ENCODE results near the gene RRM1.

The RRM1 gene

DNA sequence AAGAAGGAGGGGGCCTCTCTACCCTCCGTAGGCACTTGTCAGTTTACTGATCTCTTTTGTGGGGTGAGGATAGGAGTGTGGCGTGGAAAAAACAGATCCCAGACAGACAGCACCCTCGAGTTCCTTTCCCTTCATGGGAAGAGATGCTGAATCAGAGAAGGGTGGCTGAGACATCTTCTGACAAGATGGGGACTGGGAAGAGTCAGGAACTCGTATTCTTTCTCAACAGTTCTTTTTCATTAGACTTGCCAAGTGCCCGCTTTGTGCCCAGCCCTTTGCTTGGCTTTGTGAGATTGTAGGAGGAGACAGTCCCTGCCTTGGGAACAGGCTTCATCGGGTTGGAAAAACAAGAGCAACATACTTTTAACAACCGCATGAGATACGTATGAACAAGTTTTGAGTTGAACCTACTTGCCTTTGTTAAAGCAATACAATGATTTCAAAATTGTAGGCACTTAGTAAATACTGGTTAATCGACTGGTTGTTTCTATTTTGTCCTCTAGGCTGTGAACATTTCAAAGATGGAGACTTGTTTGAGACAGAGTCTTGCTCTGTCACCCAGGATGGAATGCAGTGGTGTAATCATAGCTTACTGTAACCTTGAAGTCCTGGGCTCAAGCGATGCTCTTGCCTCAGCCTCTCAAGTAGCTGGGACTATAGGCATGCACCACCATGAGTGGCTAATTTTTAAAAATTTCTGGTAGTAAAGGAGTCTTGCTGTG is 1.1 kb downstream of the RRM1 start:
- TF ChIP-seq, protein P1, sequence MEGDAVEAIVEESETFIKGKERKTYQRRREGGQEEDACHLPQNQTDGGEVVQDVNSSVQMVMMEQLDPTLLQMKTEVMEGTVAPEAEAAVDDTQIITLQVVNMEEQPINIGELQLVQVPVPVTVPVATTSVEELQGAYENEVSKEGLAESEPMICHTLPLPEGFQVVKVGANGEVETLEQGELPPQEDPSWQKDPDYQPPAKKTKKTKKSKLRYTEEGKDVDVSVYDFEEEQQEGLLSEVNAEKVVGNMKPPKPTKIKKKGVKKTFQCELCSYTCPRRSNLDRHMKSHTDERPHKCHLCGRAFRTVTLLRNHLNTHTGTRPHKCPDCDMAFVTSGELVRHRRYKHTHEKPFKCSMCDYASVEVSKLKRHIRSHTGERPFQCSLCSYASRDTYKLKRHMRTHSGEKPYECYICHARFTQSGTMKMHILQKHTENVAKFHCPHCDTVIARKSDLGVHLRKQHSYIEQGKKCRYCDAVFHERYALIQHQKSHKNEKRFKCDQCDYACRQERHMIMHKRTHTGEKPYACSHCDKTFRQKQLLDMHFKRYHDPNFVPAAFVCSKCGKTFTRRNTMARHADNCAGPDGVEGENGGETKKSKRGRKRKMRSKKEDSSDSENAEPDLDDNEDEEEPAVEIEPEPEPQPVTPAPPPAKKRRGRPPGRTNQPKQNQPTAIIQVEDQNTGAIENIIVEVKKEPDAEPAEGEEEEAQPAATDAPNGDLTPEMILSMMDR (IDR thresholded peaks at IDR 0.05; ENCODE audit: low read depth, low read length), result no peak
- Histone ChIP-seq H3K36me3 (no peaks in the 10 kb centered on the region), H3K27me3 (no peaks in the 10 kb centered on the region), H3K9me3 (no peaks in the 10 kb centered on the region), H3K4me1 (no peaks in the 10 kb centered on the region), H3K4me3 (ENCODE audit: low read depth, low read length) (peak overlapping the region; percentile 82)
- DNase-seq, result no peak

DNA sequence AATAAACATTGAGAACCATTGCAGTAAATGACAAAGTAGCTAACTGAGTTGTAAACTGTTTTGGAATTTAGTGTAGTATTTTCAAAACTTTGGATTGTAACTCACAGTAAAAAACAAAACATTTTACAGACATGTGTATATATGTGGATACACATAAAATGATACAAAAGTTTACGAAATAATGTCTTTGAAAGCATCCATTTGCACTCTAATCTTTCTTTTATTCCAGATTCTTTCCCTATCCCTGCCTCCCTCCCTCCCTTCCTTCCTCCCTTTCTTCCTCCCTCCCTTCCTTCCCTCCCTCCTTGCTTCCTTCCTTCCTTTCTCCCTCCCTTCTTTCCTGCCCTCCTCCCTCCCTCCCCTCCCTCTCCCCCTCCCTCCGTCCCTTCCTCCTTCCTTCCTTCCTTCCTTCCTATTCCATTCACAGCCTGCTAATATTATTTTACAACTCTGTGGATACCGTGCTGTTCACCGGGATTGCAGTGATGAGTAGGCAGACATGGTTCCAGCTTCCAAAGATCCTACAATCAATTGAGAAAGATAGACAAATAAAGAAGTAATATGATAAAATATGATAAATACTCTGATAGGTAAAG is 3.5 kb downstream of the RRM1 start:
- Histone ChIP-seq H3K4me3 (ENCODE audit: low read depth, low read length) (no peak overlapping the region), H3K9me3 (no peaks in the 10 kb centered on the region), H3K36me3 (peaks cover 5% of the 10 kb centered on the region), H3K27me3 (no peaks in the 10 kb centered on the region), H3K4me1 (no peaks in the 10 kb centered on the region)
- TF ChIP-seq, protein P1 (IDR thresholded peaks at IDR 0.05; ENCODE audit: low read depth, low read length), result no peak
- DNase-seq, result no peak

DNA sequence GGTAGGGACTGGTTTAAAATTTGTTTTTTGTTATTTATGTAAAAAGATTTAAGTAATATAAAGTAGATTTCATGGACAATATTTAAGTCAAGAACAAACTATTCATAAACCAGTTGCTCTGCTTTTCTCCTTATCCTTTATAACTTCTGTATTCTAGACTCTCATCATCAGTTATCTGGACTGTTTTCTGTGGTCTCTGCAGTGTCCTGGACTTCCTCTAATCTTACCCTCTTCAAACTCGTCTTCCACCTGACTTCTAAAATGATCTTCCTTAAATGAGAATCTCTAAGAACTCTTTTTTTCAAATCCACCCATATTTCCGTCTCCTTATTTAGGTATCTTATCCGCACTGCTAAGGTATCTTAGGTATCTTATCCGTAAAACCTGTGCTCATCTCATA is 8.1 kb downstream of the RRM1 start:
- peaks cover 5% of the 10 kb centered on the region for H3K36me3 ChIP-seq
- TF ChIP-seq, protein P1 (IDR thresholded peaks at IDR 0.05; ENCODE audit: low read depth, low read length), result no peak
- H3K27me3 ChIP-seq, result no peaks in the 10 kb centered on the region
- no peak for DNase-seq
- no peaks in the 10 kb centered on the region for H3K9me3 ChIP-seq
- H3K4me1 ChIP-seq, result no peaks in the 10 kb centered on the region
- no peak overlapping the region for H3K4me3 ChIP-seq (ENCODE audit: low read depth, low read length)

DNA sequence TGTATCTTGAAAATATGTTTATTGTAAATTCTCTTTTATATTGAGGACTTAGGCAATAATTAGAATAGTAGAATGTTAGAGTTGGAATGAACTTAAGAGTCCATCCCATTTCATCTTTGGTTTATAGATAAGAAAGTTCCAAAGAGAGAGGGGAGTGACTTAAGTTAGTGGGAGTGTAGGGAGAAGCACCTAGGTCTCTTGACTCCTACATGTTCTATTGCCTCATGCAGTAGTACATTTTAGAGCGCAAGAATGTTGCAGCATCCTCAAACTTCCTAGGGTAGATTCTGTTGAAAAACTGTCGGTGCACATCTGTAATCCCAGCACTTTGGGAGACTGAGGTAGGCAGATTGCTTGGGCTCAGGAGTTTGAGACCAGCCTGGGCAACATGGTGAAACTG is 8.7 kb downstream of the RRM1 start:
- Histone ChIP-seq H3K4me1 (no peaks in the 10 kb centered on the region), H3K27me3 (no peaks in the 10 kb centered on the region), H3K4me3 (ENCODE audit: low read depth, low read length) (no peak overlapping the region), H3K36me3 (peaks cover 5% of the 10 kb centered on the region), H3K9me3 (no peaks in the 10 kb centered on the region)
- DNase-seq, result no peak
- TF ChIP-seq, protein P1 (IDR thresholded peaks at IDR 0.05; ENCODE audit: low read depth, low read length), result no peak

DNA sequence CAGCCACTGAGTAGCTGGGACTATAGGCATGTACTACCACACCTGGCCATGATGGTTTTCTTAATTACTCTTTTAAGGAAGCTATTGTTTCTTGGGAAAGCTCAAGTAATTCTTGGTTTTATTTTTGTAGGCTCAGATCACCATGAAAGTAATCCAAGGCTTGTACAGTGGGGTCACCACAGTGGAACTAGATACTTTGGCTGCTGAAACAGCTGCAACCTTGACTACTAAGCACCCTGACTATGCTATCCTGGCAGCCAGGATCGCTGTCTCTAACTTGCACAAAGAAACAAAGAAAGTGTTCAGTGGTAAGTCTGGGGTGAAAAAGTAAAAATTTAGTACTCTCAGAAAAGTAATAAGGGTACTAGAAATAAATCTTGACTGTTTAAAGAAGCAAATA is 11.3 kb downstream of the RRM1 start:
- no peaks in the 10 kb centered on the region for H3K4me1 ChIP-seq
- H3K27me3 ChIP-seq, result no peaks in the 10 kb centered on the region
- H3K4me3 ChIP-seq (ENCODE audit: low read depth, low read length), result no peak overlapping the region
- TF ChIP-seq, protein P1 (IDR thresholded peaks at IDR 0.05; ENCODE audit: low read depth, low read length), result no peak
- no peaks in the 10 kb centered on the region for H3K9me3 ChIP-seq
- H3K36me3 ChIP-seq, result peaks cover 5% of the 10 kb centered on the region
- no peak for DNase-seq

DNA sequence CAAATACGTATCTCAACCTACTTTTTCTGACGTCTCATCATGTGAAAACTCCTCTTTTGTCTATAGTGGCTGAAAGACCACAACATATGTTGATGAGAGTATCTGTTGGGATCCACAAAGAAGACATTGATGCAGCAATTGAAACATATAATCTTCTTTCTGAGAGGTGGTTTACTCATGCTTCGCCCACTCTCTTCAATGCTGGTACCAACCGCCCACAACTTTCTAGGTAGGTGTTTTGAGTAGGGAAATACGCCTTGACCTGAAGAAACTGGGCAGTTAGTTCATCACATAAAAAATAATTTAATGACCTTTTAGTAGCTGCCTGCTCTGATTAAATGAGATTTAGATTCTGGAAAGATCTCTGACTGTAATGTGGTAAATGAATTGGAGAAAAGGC is 17.2 kb downstream of the RRM1 start:
- H3K4me1 ChIP-seq, result no peaks in the 10 kb centered on the region
- no peak for DNase-seq
- no peaks in the 10 kb centered on the region for H3K9me3 ChIP-seq
- TF ChIP-seq, protein P1 (IDR thresholded peaks at IDR 0.05; ENCODE audit: low read depth, low read length), result no peak
- no peaks in the 10 kb centered on the region; the same call in none of the 2 replicates for H3K36me3 ChIP-seq
- H3K4me3 ChIP-seq (ENCODE audit: low read depth, low read length), result no peak overlapping the region
- H3K27me3 ChIP-seq, result no peaks in the 10 kb centered on the region

Measured in BE2C (cell line).